Measurements from ENCODE around the gene P2RY6.

The P2RY6 gene

DNA sequence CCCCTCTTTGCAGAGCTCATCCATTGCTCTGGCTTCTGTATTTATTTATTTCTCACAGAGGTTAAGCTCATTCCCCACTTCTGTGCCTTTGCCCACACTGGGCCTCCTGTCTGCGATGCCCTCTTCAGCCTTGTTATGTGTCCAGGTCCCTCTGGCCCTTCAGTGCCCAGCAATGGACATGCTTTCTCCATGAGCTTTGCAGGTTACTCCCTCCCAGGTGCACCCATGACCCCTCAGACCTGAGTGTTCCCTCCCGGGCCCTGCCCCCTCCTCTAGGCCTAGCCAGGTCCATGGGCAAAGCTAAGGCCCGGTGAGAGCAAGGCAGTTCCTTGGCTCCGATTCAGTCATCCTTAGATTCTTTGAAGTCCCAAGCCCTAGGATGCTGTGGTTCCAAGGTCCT is 18.4 kb downstream of the P2RY6 start:
- no peak for DNase-seq (ENCODE audit: low read depth, low spot score)
- H3K4me3 ChIP-seq (ENCODE audit: low read length), result no peak overlapping the region

DNA sequence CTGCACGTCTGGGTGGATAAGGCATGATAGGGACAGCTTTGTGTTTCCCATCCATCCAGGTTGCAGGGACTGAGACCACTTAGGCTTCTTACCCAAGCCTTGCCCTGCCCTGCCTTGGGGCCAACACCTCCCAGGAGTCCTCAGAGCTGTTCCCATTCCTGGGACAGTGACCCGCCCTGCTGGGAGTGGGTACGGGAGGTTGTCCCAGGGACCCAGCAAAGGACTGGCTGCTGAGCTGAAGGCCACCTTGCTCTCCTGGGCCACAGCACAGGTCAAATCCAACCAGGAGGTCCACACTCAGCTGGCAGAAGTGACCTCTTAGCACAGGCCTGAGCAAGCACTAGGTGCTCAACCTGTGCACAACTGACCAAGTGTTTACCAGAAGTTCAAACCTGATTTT is 19.1 kb downstream of the P2RY6 start:
- DNase-seq (ENCODE audit: low read depth, low spot score), result no peak
- H3K4me3 ChIP-seq (ENCODE audit: low read length), result no peak overlapping the region

DNA sequence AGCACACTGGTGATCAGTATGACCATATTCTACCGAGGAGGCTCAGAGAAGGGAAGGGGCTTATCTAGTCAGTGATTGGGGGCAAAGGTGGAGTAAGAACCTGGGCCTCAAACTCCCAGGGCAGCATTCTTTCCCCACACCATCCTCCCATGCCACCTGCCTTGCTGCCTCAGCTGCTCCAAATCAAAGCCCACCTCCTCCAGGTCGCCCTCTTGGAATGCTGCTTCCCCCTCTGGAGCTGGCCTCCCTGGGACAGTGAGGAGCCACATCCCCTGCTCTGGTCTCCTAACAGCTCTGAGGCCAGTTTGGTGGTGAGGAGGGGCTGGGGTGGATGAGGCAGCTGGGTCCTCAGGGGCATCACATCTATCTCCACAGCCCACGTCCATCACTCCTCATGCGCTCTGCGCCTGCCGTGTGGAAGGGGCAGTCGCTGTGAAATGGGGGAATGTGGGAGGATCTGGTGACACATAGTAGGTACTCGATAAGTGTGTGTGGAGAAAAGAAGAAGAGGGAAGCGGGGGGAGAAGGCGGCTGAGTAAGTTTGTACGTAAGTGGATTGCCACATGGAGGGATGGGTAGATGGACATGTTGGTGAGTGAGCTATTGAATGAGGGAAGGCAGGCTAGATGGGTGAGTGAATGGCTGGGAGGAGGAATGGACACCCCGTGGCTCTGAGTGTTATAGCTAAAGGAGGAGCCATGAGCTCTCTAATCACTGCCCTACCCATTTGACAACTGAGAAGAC is 19.8 kb downstream of the P2RY6 start:
- H3K4me3 ChIP-seq (ENCODE audit: low read length), result no peak overlapping the region
- no peak for DNase-seq (ENCODE audit: low read depth, low spot score)

DNA sequence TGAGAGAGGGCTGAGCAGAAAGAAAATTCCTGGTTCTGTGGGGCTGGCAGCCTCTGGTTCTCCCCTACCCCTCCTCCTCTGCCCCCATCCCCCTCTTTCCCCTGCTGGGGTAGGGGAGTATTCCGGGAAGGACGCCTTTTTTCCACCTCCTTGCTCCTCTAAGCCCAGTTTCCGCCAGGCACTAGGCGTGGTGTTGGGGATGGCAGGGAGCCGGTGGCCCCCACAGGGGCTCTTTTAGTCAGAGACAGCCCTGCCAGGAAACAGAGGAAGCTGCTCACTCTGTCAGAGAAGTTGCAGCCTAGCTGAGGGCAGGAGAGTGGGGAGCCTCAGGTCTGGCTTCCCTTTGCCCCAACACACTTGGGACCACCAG is 20.4 kb downstream of the P2RY6 start:
- no peak for DNase-seq (ENCODE audit: low read depth, low spot score)
- H3K4me3 ChIP-seq (ENCODE audit: low read length), result no peak overlapping the region

DNA sequence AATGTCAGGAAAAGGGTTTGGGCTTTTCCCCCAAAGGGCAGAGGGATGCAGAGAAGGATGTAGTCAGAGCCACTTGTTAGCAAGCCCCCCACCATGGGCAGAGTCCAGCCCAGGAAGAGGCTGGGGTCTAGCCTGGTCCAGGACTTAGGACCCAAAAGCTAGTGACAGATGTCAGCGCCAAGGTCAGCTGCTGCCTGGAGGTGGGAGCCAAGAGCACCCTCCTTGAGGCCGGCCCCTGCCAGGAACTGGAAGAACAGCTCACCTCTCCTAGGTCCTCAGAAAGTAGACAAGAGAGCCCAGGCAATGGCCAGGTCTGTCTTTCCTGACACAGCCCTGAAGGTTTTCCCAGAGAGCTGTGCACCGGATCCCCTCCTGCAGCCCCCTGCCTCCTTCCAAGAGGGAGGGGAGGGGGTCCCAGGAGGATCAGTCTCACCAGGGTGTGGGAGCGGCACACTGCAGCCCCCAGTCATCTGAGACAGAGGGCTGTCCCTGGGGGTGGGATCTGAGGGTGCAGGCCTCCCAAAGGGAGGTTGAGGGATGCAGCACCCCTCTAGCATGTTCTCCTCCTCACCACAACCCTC is 21.3 kb downstream of the P2RY6 start:
- no peak overlapping the region for H3K4me3 ChIP-seq (ENCODE audit: low read length)
- DNase-seq (ENCODE audit: low read depth, low spot score), result no peak

DNA sequence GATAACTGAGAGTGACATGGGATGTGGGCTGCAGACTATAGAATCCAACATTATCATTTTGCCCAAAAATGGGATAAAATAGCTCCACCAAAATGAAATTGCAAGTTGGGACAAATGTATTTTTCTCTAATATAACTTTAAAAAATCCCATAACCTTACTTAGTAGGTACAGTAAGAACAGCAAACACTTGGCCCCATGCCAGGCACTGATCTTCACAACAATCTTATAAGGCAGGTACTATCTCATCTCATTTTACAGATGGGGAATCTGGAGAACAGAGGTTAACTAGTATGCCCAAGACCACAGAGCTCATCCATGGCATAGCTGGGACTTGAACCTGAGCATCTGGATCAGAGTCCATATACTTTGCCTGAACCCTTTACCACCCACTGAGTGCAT is 22.5 kb downstream of the P2RY6 start:
- H3K4me3 ChIP-seq (ENCODE audit: low read length), result no peak overlapping the region
- no peak for DNase-seq (ENCODE audit: low read depth, low spot score)

DNA sequence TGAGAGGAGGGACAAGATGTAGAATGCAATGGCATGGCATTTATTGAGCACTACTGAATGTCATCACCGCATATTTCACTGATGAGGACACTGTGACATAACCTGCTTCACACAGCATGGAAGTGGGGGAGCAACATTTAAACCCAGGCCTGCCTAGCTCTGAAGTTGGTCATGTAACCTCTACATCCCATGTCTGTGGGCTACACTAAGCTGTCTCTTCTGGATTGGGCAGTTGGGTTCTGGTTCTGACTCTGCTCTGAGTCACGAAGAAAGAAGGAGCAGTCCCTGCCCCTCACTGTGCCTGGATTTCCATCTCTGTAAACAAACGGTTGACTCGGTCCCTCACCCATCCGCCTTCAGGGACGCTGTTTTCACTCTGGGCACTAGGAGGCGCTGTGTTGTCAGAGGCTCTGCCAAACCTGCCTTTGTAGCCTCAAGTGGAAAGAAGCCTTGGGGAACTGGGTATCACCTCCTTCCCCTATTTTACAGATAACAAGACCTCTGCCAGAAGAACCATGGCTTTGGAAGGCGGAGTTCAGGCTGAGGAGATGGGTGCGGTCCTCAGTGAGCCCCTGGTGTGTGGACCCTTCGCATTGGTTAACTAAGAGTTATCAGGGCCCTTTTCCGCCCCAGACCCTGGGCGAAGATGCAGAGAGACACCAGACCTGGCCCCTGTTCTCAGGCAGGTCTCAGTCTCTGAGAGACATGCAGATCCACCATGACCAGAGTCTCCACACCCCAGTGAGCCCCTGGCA is 23.3 kb downstream of the P2RY6 start:
- DNase-seq (ENCODE audit: low read depth, low spot score), result peak; percentile 60
- no peak overlapping the region for H3K4me3 ChIP-seq (ENCODE audit: low read length)

DNA sequence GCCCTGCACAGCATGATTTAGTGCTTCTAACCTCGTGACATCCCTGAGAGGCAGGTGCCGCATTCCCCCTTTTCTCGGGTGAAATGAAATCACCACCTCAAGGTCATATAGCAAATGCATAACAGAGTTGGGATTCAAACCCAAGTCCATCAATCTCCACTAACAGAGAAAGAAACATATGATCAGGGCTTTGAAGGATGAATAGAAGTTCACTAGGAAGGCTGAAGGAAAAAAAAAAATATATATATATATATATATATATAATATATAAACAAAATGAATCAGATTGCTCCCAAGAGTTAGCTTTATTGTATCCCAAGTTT is 23.8 kb downstream of the P2RY6 start:
- H3K4me3 ChIP-seq (ENCODE audit: low read length), result no peak overlapping the region
- DNase-seq (ENCODE audit: low read depth, low spot score), result no peak

DNA sequence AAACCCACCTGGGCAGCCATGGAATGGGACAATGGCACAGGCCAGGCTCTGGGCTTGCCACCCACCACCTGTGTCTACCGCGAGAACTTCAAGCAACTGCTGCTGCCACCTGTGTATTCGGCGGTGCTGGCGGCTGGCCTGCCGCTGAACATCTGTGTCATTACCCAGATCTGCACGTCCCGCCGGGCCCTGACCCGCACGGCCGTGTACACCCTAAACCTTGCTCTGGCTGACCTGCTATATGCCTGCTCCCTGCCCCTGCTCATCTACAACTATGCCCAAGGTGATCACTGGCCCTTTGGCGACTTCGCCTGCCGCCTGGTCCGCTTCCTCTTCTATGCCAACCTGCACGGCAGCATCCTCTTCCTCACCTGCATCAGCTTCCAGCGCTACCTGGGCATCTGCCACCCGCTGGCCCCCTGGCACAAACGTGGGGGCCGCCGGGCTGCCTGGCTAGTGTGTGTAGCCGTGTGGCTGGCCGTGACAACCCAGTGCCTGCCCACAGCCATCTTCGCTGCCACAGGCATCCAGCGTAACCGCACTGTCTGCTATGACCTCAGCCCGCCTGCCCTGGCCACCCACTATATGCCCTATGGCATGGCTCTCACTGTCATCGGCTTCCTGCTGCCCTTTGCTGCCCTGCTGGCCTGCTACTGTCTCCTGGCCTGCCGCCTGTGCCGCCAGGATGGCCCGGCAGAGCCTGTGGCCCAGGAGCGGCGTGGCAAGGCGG is 24.5 kb downstream of the P2RY6 start:
- no peak overlapping the region for H3K4me3 ChIP-seq (ENCODE audit: low read length)
- DNase-seq (ENCODE audit: low read depth, low spot score), result no peak

DNA sequence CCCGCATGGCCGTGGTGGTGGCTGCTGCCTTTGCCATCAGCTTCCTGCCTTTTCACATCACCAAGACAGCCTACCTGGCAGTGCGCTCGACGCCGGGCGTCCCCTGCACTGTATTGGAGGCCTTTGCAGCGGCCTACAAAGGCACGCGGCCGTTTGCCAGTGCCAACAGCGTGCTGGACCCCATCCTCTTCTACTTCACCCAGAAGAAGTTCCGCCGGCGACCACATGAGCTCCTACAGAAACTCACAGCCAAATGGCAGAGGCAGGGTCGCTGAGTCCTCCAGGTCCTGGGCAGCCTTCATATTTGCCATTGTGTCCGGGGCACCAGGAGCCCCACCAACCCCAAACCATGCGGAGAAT is 25.1 kb downstream of the P2RY6 start:
- no peak overlapping the region for H3K4me3 ChIP-seq (ENCODE audit: low read length)
- DNase-seq (ENCODE audit: low read depth, low spot score), result no peak

DNA sequence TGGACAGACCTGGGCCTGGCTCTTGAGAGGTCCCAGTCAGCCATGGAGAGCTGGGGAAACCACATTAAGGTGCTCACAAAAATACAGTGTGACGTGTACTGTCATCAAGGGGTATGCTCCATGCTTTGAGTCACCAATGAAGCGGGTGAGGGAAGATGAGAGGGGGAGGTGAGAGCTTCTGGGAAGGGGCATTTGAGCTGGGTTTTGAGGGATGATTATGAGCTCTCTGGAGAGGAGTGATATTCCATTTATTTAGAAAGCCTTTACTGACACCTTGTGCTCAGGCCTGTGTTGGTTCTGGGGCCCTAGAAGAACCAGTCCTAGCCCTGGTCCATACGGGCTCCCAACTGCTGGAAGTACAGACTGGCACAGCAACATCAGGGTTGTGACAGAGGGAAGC is 25.6 kb downstream of the P2RY6 start:
- H3K4me3 ChIP-seq (ENCODE audit: low read length), result no peak overlapping the region
- DNase-seq (ENCODE audit: low read depth, low spot score), result no peak

DNA sequence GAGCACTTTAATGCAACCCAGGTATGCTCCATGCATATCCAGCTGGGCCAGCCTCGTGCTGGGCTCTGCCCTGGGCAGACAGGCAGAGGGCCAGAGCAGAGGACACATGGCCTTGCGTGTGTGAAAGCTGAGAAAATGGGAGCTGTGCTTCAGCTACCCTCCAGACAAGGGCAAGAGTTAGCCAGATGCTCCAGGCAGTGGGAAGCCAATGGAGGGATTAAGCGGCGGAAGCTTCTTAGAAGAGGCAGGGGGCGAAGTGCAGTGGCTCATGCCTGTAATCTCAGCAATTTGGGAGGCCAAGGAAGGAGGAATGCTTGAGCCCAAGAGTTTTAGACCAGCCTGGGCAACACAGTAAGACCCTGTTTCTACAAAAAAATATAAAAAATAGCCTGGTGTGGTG is 26.1 kb downstream of the P2RY6 start:
- DNase-seq (ENCODE audit: low read depth, low spot score), result no peak
- H3K4me3 ChIP-seq (ENCODE audit: low read length), result no peak overlapping the region

DNA sequence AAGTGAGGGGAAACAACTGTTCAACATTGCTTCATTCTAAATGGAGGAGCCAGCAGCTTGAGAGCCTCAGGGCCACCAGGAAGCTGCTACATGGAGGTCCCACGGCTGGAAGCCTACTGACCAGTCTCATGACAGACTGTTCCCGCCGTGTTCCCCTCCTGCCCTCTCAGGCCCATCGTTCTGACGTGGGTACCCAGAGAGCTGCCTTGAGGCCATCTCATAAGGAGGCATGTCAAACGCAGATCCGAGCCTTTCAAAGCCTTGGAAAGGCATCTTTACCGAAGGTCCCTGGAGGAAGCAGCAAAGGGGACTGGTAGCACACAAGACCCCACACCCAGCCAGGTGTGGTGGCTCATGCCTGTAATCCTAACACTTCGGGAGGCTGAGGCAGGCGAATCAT is 27.6 kb downstream of the P2RY6 start:
- H3K4me3 ChIP-seq (ENCODE audit: low read length), result no peak overlapping the region
- DNase-seq (ENCODE audit: low read depth, low spot score), result no peak

DNA sequence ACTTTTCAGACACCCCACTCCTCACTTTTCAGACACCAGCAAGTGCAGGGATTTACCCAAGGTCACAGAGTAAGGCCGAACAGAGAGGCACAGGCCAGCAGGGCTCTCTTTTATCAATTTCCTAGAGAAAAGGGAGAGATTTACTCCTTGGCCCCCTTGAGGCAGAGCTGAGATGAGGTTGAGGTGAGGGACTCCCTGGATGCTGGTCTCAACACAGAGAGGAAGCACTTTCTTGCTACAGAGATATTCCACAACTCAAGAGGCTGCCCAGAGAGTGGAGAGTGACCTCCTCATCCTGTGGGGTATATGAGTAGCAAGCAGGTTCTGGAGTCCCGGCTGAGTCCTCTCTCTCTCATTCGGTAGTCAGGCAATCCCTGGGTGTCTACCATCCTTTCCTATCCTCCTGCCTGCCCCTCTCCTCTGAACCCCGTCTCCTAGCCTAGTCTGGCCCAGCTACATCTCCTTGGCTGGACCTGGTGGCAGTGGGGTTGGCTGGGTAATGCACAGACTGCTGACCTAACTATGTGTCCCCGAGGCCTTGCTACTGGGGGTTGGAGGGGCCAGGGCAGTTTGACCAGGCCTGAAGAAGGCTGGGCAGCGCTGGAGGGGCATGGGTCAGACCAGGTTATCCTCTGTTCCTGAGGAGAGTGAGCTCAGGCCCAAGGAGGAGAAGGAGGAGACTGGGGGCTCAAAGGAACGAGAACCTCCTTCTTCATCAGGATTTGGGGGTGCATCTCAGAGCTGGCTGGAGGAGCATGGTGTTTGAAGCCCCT is 34.1 kb downstream of the P2RY6 start:
- H3K4me3 ChIP-seq (ENCODE audit: low read length), result no peak overlapping the region
- DNase-seq (ENCODE audit: low read depth, low spot score), result no peak

DNA sequence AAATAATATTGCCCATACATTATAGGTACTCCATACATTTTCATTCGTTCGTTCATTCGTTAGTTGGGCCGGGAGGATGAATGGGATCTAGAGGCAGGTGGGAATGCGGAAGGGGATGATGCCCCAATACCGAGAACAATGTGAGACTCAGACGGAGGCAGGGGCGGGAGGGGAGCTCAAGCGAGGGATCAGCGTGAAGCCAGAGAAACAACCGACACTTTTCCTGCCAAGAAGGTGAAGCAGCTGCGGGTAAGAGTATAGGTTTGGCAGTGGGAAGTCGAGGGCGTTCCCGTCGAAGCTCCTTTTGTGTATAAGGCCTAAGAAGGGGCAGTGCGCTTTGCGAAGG is 34.8 kb downstream of the P2RY6 start:
- peak overlapping the region; percentile 74 for H3K4me3 ChIP-seq (ENCODE audit: low read length)
- DNase-seq (ENCODE audit: low read depth, low spot score), result no peak

DNA sequence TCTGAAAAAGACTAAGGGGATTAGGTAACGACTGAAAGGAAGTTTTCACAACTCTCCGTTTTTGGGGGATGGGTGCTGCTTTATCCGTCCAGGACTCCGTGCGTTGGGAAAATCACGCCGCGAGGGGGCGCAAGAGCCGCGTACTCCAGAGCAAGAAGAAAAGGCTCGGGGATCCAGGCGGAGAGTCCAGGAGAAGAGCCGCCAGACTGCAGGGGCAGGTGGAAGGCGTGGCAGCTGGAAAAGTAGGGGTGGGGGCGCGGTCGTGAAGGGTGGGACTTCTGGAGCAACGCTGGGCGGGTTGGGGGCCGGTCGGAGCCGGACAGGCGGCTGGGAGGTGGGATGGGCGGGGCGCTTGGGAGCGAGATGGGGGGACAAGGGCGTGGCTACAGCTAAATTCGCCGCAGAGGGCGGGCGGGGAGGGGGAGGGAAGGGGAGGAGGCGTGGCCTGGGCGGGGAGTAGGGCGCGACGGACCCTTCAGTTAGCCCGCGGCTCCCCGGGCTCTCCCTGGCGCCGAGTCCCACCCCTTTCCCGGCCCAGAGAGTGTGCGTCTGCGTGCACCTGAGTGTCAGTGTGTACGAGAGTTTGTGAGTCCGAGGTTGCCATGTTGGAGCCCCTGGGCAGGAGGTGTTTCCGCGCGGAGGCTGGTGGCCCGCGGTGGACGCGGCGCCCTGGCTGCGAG is 35.3 kb downstream of the P2RY6 start:
- peak overlapping the region; percentile 74 for H3K4me3 ChIP-seq (ENCODE audit: low read length)
- DNase-seq (ENCODE audit: low read depth, low spot score), result peak; percentile 90

DNA sequence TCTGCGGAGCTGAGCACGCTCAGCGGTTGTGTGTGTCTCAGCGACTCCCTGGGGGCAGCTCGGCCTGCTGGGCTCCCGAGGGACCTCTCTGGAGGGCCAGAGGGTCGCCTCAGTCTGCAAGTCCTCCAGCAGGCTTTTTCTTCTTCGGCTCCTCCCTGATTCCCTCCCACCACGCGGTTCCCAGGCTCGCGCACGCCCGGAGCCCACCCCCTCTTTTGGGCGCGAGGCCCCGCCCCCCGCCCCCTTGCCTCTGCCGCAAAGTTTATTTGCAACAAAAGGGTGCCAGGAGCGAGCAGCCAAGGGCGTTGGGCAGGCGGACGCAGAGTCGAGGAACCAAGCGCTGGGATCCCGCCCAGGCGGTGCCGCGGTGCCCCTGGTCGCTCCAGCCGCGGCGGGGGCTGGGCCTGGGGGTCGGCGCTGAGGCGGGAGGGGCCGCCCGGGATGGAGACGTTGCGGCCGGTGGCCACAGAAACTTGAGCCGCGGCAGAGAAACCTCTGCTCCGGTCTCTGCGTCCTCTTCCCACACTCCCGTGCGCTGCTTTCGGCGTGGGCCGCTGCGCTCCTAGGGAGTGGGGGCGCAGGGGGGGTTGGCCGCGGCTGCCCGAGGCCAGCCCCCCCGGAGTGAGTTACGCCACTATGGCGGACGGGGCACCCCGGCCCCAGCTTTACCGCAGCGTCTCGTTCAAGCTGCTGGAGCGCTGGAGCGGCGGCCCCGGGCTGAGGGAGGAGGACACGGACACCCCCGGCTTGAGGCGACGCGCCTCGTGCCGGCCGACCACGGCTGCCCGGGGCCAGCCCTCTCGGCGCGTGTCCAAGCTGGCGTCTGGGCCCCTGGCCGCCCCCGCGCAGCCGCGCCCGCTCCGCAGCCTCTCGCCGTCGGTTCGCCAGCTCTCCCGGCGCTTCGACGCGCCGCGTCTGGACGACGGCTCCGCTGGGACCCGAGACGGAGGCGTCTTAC is 36.1 kb downstream of the P2RY6 start, which contains the start of gene ARHGEF17:
TSS of gene ARHGEF17 (plus strand) at position 274 of the 958 bp plus-strand sequence. CDS start at position 637, 363 bp downstream.
- peak within 1 kb of the TSS; percentile 74 for H3K4me3 ChIP-seq (ENCODE audit: low read length)
- DNase-seq (ENCODE audit: low read depth, low spot score), result peak; percentile 52
